GM21529 (cell line): ENCODE results near the gene POLR1D.

Source experiments
- ATAC-seq: cut with Tn5 transposase; IDR thresholded peaks from one replicate; pipeline ENCODE4 v1.9.1; 2021; ENCODE audit not compliant: unreplicated experiment

POLR1D gene, protein sequence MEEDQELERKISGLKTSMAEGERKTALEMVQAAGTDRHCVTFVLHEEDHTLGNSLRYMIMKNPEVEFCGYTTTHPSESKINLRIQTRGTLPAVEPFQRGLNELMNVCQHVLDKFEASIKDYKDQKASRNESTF

DNA sequence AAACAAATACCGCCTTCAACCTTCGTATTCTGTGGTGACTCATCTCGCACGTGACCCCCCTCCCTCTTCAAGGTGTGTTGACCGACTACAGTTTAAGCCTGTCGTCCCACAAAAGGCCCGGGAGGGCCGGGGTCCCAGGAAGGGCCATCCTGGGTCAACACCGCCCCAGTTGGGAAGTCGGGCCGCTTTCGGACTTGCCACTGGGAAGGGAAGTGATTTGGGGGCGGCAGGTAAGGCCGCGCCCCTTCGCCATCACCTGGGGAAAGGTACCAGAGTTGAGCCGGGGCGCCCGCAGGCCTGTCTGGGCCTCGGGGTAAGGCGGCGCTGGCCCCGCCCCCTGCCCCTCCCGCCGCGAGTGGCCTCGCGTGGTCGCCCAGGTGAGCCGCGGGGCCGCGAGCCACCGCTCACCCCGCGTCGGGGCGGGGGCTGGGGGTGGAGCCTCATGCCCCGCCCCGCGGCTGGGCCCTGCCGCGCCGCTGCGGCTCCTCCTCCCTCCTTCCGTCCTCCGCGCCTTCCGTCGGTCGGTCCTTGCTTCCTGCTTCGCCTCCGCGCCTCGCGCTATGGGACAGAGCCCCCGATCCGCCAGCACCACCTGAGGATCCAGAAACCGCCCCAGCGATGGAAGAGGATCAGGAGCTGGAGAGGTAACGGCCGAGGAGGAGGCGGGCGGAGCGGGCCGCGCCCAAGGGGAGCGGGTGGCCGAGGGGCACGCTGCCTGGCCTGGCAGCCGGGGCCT, at the start of gene POLR1D:
Gene POLR1D (plus strand): TSS at position 527 of the 736 bp plus-strand sequence. CDS start 92 bp downstream, at position 619.
- ATAC-seq, result peak; percentile 56

DNA sequence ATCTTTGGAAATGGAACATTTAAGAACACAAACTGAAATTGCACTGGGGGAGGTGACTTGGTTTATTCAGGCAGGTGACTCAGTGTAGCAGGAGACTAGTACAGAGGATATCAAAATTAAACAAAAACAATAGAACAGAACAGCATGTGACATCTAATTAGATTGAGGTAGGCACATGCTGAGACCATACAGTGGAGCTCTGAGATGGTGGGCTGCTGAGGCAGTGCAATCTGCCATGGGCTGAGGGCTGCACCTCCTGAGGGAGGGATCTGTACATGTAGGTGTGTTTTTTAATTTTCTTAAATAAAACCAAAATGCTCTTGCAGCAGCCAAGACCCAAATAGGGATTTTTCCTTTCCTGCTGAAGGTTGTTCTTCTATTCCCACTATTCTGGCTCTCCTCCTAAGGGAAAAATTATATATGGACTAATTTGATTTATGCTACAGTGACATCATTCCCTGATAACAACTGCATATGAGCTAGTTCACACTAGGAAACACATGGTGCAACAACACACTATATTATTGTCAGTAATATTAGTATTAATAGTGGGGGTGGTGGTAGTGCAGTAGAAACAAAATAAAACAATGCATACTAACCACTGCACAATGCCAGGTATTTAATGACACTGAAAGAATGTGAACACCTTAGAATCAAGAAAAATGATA, 49.3 kb upstream of the POLR1D start:
- ATAC-seq, result no peak

DNA sequence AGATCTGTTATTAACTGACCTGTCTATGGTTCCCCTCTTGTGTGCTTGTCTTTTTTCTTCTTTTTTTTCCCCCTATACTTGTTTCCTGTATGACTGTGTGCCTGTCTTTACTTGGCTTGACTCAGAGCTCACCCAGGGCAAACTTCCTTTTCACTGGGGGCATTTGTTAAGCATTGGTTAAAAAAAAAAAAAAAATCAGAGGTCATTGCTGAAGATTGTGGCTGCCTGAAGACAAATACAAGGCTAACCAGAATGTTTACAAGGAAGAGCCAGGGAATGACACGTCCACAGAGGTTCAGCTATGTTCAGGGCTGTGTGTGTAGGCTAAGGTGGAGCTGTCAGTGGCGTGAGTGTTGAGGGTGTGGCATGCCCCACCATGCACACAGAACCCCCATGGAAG, 48.4 kb upstream of the POLR1D start:
- ATAC-seq, result no peak

DNA sequence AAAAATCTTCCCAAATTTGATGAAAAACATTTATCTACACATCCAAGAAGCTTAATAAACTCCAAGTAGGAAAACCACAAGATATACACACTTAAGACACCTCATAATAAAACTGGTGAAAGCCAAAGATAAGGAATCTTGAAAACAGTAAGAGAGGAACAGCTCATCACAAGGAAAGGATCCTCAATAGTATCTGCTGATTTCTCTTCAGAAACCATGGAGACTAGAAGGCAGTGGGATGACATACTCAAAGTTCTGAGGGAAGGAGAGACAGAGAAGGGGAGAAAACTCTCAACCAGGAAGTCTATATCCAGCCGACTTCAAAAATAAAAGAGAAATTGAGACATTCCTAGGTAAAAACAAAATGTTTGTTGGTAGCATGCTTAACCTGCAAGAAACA, 47.0 kb upstream of the POLR1D start:
- no peak for ATAC-seq

DNA sequence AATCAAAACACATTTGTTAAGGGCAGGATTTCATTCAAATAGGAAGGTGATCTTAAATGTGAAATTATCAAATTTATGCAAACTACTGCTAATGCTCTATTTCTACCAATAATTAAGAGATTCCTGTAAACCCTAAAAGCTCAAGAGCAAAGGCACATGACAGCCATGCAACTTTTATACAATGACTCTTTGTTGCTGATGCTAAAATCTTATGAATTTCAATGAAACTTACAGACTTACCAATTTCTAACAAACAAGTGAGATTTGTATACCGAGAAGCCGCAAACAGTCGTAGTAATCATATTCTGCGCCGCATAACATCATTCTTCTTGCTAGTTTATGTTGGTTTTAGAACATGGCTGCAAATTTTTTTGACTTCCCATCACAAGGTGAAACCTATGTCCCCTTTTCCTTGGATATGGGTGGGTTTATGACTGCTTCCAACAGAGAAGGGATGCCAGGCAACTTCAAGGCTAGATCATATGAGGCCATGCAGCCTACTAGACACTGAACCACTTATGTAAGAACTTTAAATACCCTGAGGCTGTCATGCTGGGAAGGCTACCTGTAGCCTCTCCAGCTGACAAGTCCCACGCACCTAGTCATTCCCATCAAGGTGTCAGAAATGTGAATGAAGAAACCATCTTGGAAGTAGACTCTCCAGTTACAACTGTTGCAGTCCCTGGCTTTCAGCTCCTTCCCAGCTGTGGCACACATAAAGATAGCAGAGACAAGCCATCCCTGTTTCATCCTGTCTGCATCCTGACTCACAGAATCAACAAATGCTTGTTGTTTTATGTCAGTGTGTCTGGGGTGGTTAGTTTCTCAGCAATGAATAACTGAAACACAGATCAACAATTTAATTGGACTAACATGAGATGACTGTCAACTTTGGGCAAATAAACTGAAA, 43.3 kb upstream of the POLR1D start:
- ATAC-seq, result no peak

DNA sequence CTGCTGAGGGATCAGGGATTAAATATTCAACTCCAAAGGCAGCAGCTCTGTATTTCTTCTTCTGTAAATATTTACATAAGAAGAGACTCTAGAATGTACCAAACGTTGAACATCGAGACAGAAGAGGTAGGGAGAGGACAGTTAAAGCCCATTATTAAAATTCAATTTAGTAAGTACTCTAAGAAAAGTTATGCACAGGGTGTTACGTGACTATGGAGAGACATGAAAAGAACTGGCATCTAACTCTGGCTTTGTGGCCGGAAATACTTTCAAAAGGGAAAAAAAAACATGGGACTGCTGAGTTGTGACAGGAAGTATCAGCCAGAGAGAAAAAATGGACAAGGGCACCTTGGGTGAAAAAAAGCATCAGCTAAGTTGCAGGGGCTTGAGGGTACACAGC, 38.0 kb upstream of the POLR1D start:
- no peak for ATAC-seq

DNA sequence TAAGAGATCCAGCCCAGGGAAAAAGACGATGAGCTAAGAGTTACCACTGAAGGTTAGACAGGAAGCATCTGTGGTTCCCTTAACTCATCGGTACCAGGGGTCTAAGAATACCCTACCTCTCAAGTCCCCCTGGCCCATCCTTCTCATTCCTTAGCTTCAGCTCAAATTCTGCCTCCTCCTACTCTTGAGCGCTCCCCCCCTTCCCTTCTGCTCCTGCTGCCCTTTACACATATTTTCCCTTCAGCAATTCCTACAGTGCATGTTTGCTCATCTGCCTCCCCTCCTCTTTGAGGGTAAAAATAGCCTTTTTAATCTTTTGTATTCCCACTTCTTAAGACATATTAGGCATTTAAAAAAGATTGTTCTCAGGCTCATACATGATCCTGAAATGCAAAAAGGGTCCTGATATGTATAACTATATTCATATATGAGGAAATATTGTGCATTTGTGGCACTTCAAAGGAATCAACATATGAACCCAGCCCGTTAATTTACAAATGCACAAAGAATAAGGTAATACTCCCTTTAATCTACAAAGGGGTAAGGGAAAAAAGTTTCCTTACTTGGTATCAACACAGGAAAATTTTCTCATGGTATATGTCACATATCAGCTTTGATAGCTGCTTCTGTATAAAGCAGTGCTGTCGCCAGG, 34.5 kb upstream of the POLR1D start:
- no peak for ATAC-seq

DNA sequence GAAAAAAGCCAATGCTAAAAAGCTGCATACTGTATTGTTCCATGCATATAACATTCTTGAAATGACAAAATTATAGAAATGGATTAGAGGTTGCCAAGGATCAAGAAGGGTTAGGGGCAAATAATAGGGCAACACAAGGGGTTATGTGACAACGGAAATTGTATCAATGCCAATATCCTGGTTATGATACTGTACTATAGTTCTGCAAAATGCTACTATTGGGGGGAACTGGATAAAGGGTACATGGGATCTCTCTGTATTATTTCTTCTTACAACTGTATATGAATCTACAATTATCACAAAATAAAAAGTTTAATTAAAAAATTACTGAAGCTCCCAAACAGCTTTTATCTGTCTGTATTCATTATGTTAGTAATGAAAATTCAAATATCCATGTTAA, 33.3 kb upstream of the POLR1D start:
- no peak for ATAC-seq

DNA sequence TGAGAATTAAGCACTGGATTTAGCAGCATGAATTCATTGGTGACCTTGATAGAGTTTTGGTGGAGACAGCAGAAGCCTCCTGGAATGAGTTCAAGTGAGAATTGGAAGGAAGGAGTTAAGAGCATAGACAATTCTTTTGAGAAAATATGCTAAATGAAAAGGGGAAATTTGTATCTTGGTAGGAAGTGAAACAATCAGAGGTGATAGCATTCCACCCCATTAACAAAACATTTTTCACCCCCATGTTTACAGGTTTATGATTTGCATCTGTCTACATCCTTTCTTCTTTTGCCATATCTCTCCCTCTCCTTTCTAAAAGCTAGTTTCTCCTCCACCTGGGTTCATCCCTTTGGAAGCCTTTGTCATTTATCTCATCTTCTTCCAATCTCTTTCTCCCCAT, 28.8 kb upstream of the POLR1D start:
- ATAC-seq, result no peak

DNA sequence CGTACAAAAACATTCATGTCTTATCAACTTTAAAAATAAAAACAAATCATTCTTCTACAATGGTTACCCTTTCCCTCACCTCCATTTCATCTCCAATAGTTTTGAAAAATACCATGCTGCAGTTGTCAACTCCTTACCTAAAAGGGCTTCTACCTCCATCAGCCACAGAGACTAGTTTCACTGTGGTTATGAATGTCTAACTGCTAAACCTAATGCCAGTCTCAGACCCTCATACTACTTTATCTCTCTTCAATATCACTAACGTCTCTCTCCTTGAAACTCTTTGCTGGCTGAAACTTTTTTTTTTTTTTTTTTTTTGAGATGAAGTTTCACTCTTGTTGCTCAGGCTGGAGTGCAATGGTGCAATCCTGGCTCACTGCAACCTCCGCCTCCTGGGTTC, 28.4 kb upstream of the POLR1D start:
- ATAC-seq, result peak; percentile 64

DNA sequence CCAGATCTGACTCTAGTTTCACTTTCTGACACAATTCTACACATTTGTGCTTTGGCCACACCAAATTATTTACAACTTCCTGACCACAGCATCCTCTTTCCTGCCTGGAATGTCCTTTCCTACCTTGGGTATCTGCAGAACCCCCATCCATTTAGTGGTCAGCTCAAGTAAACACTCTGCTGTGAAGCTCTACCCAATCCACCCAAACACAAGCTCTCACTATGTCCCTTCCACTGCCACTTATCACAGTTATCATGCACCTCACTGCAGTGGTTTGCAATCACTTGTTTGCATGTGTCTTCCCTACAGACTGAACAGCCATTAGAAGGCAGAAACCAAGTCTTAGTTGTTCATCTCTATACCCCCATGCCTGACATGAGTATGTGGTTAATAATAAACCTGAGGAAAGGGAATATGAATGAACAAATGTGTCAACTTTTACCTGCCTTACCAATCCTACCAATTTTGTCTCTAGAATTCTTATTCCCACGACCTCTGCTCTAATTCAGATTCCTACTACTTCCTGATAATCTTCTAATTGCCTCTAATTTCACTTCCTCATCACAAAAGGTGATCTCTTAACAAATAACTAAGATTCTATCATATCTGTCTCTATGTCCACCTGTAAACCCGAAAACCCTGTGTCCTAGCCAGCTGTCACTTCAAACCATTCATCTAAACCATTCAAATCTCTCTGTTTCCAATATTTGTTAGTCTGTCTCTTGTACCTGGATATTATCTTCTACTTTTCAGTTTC, 26.5 kb upstream of the POLR1D start:
- no peak for ATAC-seq

DNA sequence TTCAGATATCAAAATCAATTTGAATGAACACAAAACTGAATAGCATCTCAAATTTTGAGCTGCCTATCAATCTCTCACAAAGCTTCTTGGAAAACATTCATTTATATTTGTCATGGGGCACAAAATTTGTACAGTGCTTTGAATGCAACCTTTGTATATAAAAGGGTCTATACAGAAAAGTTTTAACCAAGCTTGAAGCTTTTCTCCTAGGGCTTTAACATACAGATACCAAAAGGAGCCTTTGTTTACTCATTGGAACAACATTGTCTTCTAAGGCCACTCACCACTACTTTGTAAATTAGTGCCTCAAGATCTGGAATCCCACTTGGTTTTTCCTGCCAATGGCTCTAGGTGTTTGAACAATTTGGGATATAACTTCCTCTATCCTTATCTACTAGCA, 22.6 kb upstream of the POLR1D start:
- no peak for ATAC-seq

DNA sequence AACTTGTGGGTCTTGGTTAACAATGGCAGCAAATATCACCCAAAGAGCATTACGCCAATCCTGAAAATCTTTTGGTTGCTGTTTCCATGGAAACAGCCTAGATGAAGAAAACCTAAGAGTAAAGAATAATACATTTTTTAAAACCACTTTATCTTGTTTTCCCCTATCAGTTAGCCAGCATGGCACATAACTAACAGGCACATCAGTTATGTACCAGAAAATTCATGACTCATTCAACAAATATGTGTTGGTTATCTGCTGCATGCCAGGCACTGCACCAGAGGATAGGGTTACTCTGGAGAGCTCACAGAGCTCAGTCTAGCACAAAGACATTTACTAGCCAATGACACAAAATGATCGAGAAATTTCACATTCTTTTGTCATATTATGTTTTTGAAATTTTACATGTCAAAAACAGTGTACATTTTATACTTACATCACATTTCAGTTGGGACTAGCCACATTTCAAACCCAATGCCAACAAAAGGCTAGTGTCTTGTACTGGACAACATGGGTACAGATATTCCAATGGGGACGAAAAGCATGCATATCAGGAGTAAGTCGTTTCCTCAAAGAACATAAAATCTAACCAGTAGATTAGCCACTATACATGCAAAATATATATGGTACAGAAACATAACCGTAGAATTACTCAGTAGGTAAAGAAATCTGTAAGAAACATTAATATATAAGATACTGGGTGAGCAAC, 21.7 kb upstream of the POLR1D start:
- ATAC-seq, result no peak

DNA sequence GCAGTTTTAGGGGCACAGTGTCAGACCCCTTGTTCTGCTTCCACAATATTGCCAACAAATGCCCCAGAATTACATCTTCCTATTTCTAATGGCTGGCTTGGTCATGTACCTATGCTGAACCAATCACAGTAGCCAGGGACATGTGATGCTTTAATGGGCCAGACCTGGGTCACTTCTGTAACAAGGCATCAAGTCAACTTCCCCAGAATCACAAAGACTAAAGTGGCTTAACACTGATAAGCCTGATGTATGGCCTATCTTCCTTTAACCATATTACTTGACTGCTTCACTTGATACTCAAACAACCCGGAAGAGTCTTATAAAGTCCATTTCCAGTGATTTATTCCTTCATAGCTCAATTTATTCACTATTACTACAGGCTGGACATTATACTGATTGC, 21.0 kb upstream of the POLR1D start:
- ATAC-seq, result no peak

DNA sequence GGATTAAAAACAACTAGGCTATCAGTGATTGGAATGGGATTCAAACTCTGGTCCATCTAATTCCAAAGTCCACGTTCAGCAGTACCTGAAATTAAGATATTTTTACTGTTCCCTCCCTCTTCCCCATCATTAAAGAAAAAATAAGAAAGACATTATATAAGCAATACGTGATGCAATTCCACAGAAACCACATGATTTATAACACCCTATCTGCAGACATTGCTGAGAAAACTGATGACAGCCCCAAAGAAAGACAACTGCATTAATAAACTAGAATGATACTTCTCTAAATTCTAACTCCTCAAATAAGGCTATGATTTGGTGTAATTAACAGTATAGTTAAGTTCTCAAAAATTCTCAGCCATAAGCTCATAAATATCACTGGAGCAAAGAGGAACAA, 20.5 kb upstream of the POLR1D start:
- no peak for ATAC-seq

DNA sequence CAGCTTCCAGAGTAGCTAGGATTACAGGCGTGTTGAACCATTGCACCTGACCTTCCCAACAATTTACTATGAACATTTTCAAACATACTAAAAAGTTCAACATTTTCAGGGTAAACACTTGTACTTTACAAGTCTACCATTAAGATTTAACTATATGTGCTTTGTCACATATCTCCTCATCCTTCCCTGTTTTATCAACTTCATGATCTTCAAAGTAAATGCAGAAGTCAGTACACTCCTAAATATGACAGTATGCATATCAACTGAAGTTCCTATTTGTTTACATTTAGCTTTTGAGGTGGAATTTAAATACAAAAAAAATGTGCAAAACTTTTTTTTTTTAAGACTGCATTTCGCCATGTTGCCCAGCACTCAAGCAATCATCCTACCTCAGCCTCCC, 19.9 kb upstream of the POLR1D start:
- no peak for ATAC-seq

DNA sequence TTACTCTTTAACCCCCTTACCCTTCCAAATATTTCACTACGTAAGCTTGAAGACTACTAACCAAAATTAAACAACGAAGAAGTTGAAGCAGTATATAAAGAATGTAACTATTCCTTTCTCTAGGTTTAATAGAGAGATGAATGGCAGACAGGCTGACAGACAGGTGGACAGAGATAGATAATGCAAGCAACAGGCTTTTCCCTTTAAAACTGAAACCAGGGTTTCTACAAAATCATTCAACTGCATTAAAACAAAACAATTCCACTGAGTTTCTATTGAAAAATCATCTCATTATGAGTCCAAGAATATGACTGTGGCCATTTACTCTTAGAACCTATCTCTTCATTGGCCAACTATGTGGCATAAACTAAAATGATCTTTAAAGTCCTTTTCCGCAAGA, 16.6 kb upstream of the POLR1D start:
- ATAC-seq, result no peak

DNA sequence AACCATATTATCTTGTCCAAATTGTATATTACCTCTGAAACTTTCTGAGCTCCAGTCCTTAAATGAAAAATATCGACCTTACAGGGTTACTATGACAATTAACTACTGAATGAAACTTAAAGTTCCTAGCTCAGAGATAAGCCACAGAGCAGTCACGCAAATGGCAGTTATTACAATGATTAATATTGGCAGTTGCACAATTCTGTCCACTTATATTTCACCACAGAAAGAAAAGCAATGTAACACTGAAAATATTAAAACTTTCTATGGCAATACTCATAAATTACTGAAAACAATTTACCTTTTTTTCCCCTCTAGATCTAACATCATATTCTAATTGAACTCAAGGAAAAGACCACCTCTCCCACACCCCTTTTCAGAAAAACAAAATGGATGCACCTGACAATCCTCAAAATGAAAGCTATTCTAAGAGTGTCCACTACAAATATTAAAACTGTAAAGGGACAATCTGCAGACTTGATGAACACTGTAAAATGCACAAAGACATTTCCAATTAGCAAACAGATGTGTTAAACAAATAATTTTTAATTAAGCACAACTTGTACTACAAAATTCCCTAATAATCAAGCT, 16.0 kb upstream of the POLR1D start:
- no peak for ATAC-seq

DNA sequence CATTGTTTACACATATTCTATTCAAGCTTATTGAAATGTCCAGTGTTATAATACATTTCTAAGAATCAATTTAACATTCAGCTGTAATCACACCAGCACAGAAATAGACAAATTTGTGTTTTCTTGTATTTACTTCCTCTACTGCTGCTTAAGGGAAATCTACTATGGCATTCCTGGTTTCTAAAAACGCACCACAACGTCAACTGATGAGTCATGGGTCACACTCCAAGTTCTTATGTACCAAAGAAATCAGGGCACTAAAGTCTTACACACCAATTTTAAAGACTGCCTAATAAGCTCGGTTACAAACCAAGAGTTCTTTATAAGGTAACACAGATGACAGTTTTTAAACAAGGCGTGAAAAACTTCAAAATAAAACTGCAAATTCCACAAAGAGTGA, 14.6 kb upstream of the POLR1D start:
- ATAC-seq, result no peak
